Fibroblast of pulmonary artery (primary cell): ENCODE data around the gene RAB21.
A peak's percentile ranks its signal among the peaks of the same experiment; 100 is the strongest.

ENCODE experiments used
- DNase-seq: peaks from one replicate; pipeline ENCODE4 v3.0.0-alpha.2; 2010; ENCODE audit warnings: low read depth
- H3K4me3 ChIP-seq: replicated peaks from 2 replicates; pipeline ENCODE4 v1.5.1; 2011; ENCODE audit warnings: low read depth, mild to moderate bottlenecking, control low read depth, low read length, moderate library complexity
- CTCF ChIP-seq: IDR thresholded peaks from 2 replicates; pipeline ENCODE4 v1.5.1; 2011; ENCODE audit warnings: mild to moderate bottlenecking, control low read depth, low read length, inconsistent platforms; ENCODE audit errors: missing control alignments

RAB21 gene

GRCh38 chr12:71772735-71773134 lies 18.1 kb downstream of the RAB21 start:
- no peak for DNase-seq
- H3K4me3 ChIP-seq = no peak overlapping the region
- TF ChIP-seq CTCF = no peak

- DNase-seq = peak; percentile 63
- TF ChIP-seq CTCF = peak; percentile 76
- H3K4me3 ChIP-seq = no peak overlapping the region
Measured at GRCh38 chr12:71780237-71780822, 25.7 kb downstream of the RAB21 start.

GRCh38 chr12:71782017-71782416 lies 27.4 kb downstream of the RAB21 start:
- H3K4me3 ChIP-seq = no peak overlapping the region
- DNase-seq = no peak
- TF ChIP-seq CTCF = no peak

DNA sequence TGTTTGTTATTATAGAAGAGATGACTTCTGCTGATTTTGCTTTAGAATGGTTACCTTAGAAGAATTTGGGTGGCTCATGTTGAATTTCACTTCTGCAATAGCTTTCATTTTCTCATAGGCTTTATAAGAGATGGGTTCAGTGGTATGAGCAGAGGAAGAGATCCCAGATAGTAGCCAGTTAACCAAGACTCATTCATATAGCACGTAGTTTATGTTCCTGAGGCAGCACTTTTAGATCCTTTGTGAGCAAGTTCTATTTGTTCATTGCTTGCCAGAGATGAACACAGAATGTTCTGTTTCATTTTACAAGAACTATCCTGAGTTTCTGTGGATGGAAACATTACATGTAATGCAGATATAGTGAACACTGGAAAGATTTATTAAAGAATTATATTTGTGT lies 32.2 kb downstream of the RAB21 start:
- H3K4me3 ChIP-seq = no peak overlapping the region
- no peak for TF ChIP-seq CTCF
- DNase-seq = no peak

DNA sequence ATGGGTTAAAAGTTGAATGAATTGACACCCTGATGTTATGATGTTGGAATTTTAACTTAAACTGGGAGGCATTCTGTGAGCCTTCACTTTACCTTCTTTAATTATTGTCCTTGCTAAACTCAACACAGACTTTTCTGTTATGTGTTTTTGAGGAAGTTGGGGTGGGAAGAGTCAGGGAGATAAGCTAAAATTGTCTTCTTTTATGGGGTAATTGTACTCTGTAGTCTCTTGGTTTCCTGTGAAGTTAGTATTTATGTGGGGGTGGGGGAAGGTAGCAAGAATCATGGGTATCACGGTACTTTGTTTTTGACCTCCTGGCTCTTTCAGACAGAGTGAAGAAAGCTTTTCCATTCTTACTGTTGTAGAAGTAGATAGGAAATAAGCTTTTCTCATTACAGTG lies 32.9 kb downstream of the RAB21 start:
- no peak for TF ChIP-seq CTCF
- H3K4me3 ChIP-seq = no peak overlapping the region
- no peak for DNase-seq

DNA sequence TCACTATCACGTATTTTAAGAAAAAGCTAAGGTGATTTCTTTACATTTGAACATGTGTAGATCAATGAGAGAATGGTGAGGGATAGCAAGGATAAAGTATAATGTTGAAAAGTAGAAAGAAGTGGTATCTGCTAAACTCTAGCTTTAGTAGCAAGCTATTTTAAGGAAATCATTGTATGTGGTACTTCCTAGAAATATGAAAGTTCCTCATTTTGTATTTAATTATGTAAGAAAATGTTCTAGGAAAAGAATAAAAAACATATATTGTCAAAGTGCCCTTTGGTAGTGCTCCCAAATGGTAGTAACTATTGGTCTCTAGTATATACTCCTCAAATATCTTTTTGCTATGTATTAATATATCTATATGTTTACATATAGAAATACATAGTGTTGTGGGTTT lies 35.7 kb downstream of the RAB21 start:
- H3K4me3 ChIP-seq = no peak overlapping the region
- DNase-seq = no peak
- no peak for TF ChIP-seq CTCF

DNA sequence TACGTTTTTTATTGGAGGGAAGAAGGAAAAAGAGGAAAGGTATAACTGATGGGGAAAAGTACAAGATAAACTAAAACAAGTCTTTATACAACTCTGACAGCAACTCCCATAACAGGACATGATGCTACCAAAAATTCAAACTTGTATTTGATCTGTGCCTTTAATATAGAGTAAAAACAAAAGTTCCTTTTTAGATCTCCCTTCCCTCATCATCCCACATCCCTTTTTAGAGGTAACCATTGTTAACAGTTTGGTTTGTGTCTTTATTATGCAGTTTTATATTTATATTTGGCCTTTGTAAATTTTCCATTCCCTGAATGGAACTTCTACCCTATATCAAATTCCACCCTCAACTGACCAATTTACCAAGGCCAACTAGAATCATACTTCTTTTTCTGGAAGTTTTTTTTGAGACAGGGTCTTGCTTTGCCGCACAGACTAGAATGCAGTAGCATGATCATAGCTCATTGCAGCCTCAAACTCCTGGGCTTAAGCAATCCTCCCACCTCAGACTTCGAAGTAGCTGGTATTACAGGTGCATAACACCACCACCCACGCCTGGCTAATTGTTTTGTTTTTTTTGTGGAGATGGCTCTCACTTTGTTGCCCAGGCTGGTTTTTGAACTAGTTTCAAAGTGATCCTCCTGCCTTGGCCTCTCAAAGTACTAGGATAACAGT lies 36.9 kb downstream of the RAB21 start:
- no peak overlapping the region for H3K4me3 ChIP-seq
- DNase-seq = no peak
- TF ChIP-seq CTCF = no peak
